Measurements from ENCODE around the gene MRGPRF. TPM values are rescaled to one million over a fixed set of nuclear protein-coding genes. Genes with fewer than 3 reads are reported as not detected.

The MRGPRF gene
- total RNA-seq, 4 donors from 2014 or later = 34.2 to 67.9 (median 46.3) TPM

GRCh38 chr11:69004411-69005182 is 8.4 kb downstream of the MRGPRF start:
- DNase-seq (ENCODE audit: low spot score in 2 of 2) = peak in 1 of 2 donors; percentile 7
- H3K27ac ChIP-seq = peak overlapping the region in 2 of 4 donors; percentile 91 to 95
- WGBS, 2 donors = 82 to 89% methylated on average over 13 of the region's 13 CpGs
- peaks cover 0 to 77% (median 58%) of the 10 kb centered on the region in 4 donors for H3K4me1 ChIP-seq
- TF ChIP-seq CTCF (IDR thresholded peaks at IDR 0.05) (no peak), POLR2A (IDR thresholded peaks at IDR 0.05) (no peak), EP300 (IDR thresholded peaks at IDR 0.05) (no peak)
- H3K4me3 ChIP-seq = no peak overlapping the region
- peaks cover 0 to 26% (median 0%) of the 10 kb centered on the region in 3 donors for H3K36me3 ChIP-seq
- no peaks in the 10 kb centered on the region for H3K9me3 ChIP-seq
- H3K27me3 ChIP-seq = no peaks in the 10 kb centered on the region

- TF ChIP-seq POLR2A (IDR thresholded peaks at IDR 0.05) (no peak), EP300 (IDR thresholded peaks at IDR 0.05) (no peak), CTCF (IDR thresholded peaks at IDR 0.05) (no peak)
- H3K4me3 ChIP-seq = no peak overlapping the region
These were observed 9.1 kb downstream of the MRGPRF start for GRCh38 chr11:69003866-69004367.

DNA sequence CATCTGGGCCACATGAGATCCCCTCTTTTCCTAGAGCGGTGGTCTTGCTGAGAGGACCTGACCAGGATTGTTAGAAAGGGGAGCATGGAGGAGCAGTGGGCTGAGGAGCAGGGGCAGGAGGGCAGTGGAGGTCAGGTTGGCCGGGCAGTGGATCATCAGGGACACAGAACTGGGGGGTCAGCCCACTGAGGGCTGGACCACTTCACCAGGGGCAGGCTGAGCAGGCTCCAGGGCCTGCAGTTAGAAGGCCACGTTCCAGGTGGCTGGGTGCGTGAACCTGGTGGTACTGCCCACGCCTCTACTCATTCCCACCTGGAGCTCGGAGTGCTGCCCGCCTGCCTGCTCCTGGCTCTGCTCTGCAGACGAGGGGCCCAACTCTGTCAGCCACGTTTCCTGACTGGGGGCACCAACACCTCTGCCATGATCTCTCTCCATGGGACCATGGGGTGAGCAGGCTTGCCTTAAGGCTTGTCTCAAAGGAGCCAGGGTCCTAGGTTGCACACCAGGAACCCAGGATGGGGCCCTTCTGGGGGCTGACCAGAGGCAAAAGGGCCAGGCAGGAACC is 9.7 kb downstream of the MRGPRF start:
- DNase-seq (ENCODE audit: low spot score in 2 of 2) = no peak
- Histone ChIP-seq H3K36me3 (peaks cover 0 to 26% (median 0%) of the 10 kb centered on the region in 3 donors), H3K4me1 (peaks cover 0 to 77% (median 58%) of the 10 kb centered on the region in 4 donors), H3K4me3 (no peak overlapping the region), H3K27me3 (no peaks in the 10 kb centered on the region), H3K27ac (peak overlapping the region; percentile 30 to 95 (median 83)), H3K9me3 (no peaks in the 10 kb centered on the region)
- 92 to 95% methylated on average over 7 to 9 of the region's 9 CpGs for WGBS, 2 donors
- TF ChIP-seq POLR2A (IDR thresholded peaks at IDR 0.05) = no peak
- TF ChIP-seq EP300 (IDR thresholded peaks at IDR 0.05) = no peak
- TF ChIP-seq CTCF (IDR thresholded peaks at IDR 0.05) = no peak

More at GRCh38 chr11:69003866-69004367, 9.1 kb downstream of the MRGPRF start:
- 89 to 92% methylated on average over 20 of the region's 20 CpGs for WGBS, 2 donors
- no peak for DNase-seq (ENCODE audit: low spot score in 2 of 2)
- H3K36me3 ChIP-seq = peaks cover 0 to 26% (median 0%) of the 10 kb centered on the region in 3 donors
- peak overlapping the region in 3 of 4 donors; percentile 30 to 95 (median 91) for H3K27ac ChIP-seq
- H3K9me3 ChIP-seq = no peaks in the 10 kb centered on the region
- H3K27me3 ChIP-seq = no peaks in the 10 kb centered on the region
- H3K4me1 ChIP-seq = peaks cover 0 to 77% (median 57%) of the 10 kb centered on the region in 4 donors

GRCh38 chr11:69002570-69003231 is 10.3 kb downstream of the MRGPRF start:
- TF ChIP-seq CTCF (IDR thresholded peaks at IDR 0.05) = no peak
- no peak for TF ChIP-seq POLR2A (IDR thresholded peaks at IDR 0.05)
- TF ChIP-seq EP300 (IDR thresholded peaks at IDR 0.05) = no peak
- H3K4me1 ChIP-seq = peaks cover 0 to 77% (median 56%) of the 10 kb centered on the region in 4 donors
- H3K9me3 ChIP-seq = no peaks in the 10 kb centered on the region
- H3K4me3 ChIP-seq = no peak overlapping the region
- WGBS, 2 donors = 63 to 76% methylated on average over 10 to 12 of the region's 13 CpGs
- peak in 1 of 2 donors; percentile 11 for DNase-seq (ENCODE audit: low spot score in 2 of 2)
- H3K36me3 ChIP-seq = peaks cover 0 to 26% (median 0%) of the 10 kb centered on the region in 3 donors
- peak overlapping the region; percentile 75 to 95 (median 84) for H3K27ac ChIP-seq
- H3K27me3 ChIP-seq = no peaks in the 10 kb centered on the region
